ENCODE measurements around the gene DISP2.

Gene DISP2

GRCh38 chr15:40340740-40341400 is 17.1 kb upstream of the DISP2 start, which contains the start of gene CCDC9B:
TSS of gene CCDC9B (minus strand) at chr15:40340939. CDS start at chr15:40340819, 120 bp downstream.
- TF ChIP-seq CTCF (IDR thresholded peaks at IDR 0.05; ENCODE audit: low read depth, low read length, missing control alignments): no peak
- H3K4me3 ChIP-seq (ENCODE audit: low read depth, low read length): peak within 1 kb of the TSS; percentile 36
- DNase-seq (ENCODE audit: low read depth): no peak
- in situ Hi-C loops (cut with HindIII; ENCODE audit: low sequenced_read_pairs): no loop called here

DNA sequence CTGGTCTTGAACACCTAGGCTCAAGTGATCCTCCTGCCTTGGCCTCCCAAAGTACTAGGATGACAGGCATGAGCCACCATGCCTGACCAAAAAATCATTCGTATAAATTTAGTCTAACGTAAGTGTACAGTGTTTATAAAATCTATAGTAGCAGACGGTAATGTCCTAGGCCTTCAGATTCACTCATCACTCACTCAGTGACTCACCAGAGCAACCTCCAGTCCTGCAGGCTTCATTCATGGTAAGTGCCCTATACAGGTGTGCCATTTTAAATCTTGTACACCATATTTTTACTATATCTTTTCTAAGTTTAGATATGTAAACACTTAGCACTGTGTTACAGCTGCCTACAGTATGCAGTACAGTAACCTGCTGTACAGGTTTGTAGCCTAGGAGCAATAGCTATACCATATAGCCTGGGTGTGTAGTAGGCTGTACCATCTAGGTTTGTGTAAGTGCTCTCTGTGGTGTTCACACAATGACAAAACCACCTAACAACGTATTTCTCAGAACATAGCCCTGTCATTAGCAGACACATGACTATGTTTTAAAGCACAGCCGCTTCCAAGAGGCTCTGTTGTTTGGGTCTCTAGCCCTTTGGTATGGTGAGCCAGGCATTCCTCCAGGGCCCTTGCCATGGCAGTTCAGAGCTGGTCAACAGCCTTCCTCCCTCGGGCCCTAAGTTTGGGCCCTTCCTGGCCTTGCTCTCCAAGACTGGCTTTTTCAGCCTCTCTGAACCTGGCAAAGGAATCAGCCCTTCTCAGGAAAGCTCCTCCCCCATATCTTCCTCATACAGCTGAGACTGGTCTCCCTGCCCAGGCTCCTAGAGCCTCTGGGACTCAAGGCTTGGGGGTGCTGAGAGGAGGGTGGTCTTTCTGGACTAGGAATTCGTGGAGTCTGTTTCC is 15.4 kb upstream of the DISP2 start:
- in situ Hi-C loops (cut with HindIII; ENCODE audit: low sequenced_read_pairs): no loop called here

GRCh38 chr15:40343512-40343911 is 14.5 kb upstream of the DISP2 start:
- TF ChIP-seq CTCF (IDR thresholded peaks at IDR 0.05; ENCODE audit: low read depth, low read length, missing control alignments): no peak
- DNase-seq (ENCODE audit: low read depth): no peak
- no peak overlapping the region for H3K4me3 ChIP-seq (ENCODE audit: low read depth, low read length)
- in situ Hi-C loops (cut with HindIII; ENCODE audit: low sequenced_read_pairs): no loop called here

More for the DNA sequence above, 15.4 kb upstream of the DISP2 start:
- TF ChIP-seq CTCF (IDR thresholded peaks at IDR 0.05; ENCODE audit: low read depth, low read length, missing control alignments): no peak
- no peak overlapping the region for H3K4me3 ChIP-seq (ENCODE audit: low read depth, low read length)
- DNase-seq (ENCODE audit: low read depth): no peak

- TF ChIP-seq CTCF (IDR thresholded peaks at IDR 0.05; ENCODE audit: low read depth, low read length, missing control alignments): no peak
- H3K4me3 ChIP-seq (ENCODE audit: low read depth, low read length): no peak overlapping the region
- in situ Hi-C loops (cut with HindIII; ENCODE audit: low sequenced_read_pairs): no loop called here
- DNase-seq (ENCODE audit: low read depth): no peak
Measured at GRCh38 chr15:40344217-40344616, 13.8 kb upstream of the DISP2 start.

GRCh38 chr15:40344631-40345120 is 13.3 kb upstream of the DISP2 start:
- in situ Hi-C loops (cut with HindIII; ENCODE audit: low sequenced_read_pairs): no loop called here
- TF ChIP-seq CTCF (IDR thresholded peaks at IDR 0.05; ENCODE audit: low read depth, low read length, missing control alignments): peak; percentile 80
- DNase-seq (ENCODE audit: low read depth): no peak
- H3K4me3 ChIP-seq (ENCODE audit: low read depth, low read length): no peak overlapping the region

GRCh38 chr15:40345225-40345866 is 12.7 kb upstream of the DISP2 start:
- H3K4me3 ChIP-seq (ENCODE audit: low read depth, low read length): no peak overlapping the region
- TF ChIP-seq CTCF (IDR thresholded peaks at IDR 0.05; ENCODE audit: low read depth, low read length, missing control alignments): no peak
- in situ Hi-C loops (cut with HindIII; ENCODE audit: low sequenced_read_pairs): no loop called here
- DNase-seq (ENCODE audit: low read depth): no peak
